GM19455 (cell line): Measurements from ENCODE around the gene MTHFD2L.

Experiments used
- ATAC-seq: cut with Tn5 transposase; IDR thresholded peaks from one replicate; pipeline ENCODE4 v1.9.1; 2021; ENCODE audit not compliant: unreplicated experiment

MTHFD2L gene

GRCh38 chr4:74294681-74295080 is 136.8 kb downstream of the MTHFD2L start:
- no peak for ATAC-seq

GRCh38 chr4:74297539-74297938 is 139.6 kb downstream of the MTHFD2L start:
- no peak for ATAC-seq

GRCh38 chr4:74304095-74304625 is 146.2 kb downstream of the MTHFD2L start:
- no peak for ATAC-seq

GRCh38 chr4:74305000-74305399 is 147.1 kb downstream of the MTHFD2L start:
- ATAC-seq = no peak

GRCh38 chr4:74307170-74307569 is 149.3 kb downstream of the MTHFD2L start:
- ATAC-seq = no peak

GRCh38 chr4:74308215-74308614 is 150.3 kb downstream of the MTHFD2L start, which contains the start of gene EPGN:
Gene EPGN, plus strand, starts transcription at chr4:74308470. Its CDS starts 64 bp downstream, at chr4:74308534.
- no peak for ATAC-seq

GRCh38 chr4:74309223-74309622 is 151.3 kb downstream of the MTHFD2L start:
- ATAC-seq = no peak

- peak; percentile 65 for ATAC-seq
Observed at GRCh38 chr4:74311696-74312313, 153.9 kb downstream of the MTHFD2L start.

GRCh38 chr4:74314329-74314728 is 156.4 kb downstream of the MTHFD2L start:
- no peak for ATAC-seq

GRCh38 chr4:74314944-74315343 is 157.0 kb downstream of the MTHFD2L start:
- ATAC-seq = no peak

- ATAC-seq = no peak
Observed at GRCh38 chr4:74315376-74315775, 157.5 kb downstream of the MTHFD2L start.

- no peak for ATAC-seq
Observed at GRCh38 chr4:74316397-74316796, 158.5 kb downstream of the MTHFD2L start.

- ATAC-seq = no peak
Observed at GRCh38 chr4:74317616-74318246, 159.8 kb downstream of the MTHFD2L start.

- ATAC-seq = no peak
Observed at GRCh38 chr4:74318276-74318675, 160.4 kb downstream of the MTHFD2L start.

- ATAC-seq = no peak
Observed at GRCh38 chr4:74319470-74319869, 161.6 kb downstream of the MTHFD2L start.

GRCh38 chr4:74320559-74321118 is 162.7 kb downstream of the MTHFD2L start:
- peak; percentile 73 for ATAC-seq

GRCh38 chr4:74322301-74322700 is 164.4 kb downstream of the MTHFD2L start:
- ATAC-seq = no peak

GRCh38 chr4:74323663-74324062 is 165.7 kb downstream of the MTHFD2L start:
- ATAC-seq = no peak

- ATAC-seq = no peak
Observed at GRCh38 chr4:74324262-74324661, 166.3 kb downstream of the MTHFD2L start.

- no peak for ATAC-seq
Observed at GRCh38 chr4:74325886-74326285, 168.0 kb downstream of the MTHFD2L start.

GRCh38 chr4:74327762-74328161 is 169.8 kb downstream of the MTHFD2L start:
- no peak for ATAC-seq

GRCh38 chr4:74328501-74328900 is 170.6 kb downstream of the MTHFD2L start:
- no peak for ATAC-seq
